ENCODE results near the gene NIPAL3.

DNA sequence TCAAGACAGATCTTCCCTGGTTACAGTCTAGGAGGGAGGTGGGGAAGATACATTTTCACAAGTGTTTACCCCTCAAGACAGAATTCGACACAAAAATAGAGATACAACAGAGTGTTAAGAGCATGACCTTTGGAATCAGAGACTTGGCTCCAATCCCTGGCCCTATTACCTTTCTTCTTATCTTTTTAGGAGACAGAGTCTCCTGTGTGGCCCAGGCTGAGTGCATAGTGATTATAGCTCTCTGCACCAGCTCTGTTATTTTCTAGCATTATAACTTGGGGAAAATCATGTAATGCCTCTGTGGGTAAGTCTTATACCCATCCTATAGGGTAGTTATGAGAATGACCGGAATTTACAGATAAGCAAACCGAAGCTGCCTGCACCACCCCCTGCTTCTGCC, 9.8 kb downstream of the NIPAL3 start:
- TF ChIP-seq CSDC2 (CRISPR knock-in tag; IDR thresholded peaks at IDR 0.05) (no peak), GLIS3 (CRISPR knock-in tag; IDR thresholded peaks at IDR 0.05) (no peak), RARB (CRISPR knock-in tag; IDR thresholded peaks at IDR 0.05) (no peak), TCF4 (CRISPR knock-in tag; IDR thresholded peaks at IDR 0.05; ENCODE audit: borderline replicate concordance) (no peak), ZFP30 (CRISPR knock-in tag; IDR thresholded peaks at IDR 0.05) (no peak), TOX (CRISPR knock-in tag; IDR thresholded peaks at IDR 0.05; ENCODE audit: borderline replicate concordance) (no peak), PPARA (CRISPR knock-in tag; IDR thresholded peaks at IDR 0.05; ENCODE audit: borderline replicate concordance) (no peak), ZNF565 (CRISPR knock-in tag; conservative IDR thresholded peaks at IDR 0.05; ENCODE audit: low read depth) (no peak)
- TF ChIP-seq, protein P1, sequence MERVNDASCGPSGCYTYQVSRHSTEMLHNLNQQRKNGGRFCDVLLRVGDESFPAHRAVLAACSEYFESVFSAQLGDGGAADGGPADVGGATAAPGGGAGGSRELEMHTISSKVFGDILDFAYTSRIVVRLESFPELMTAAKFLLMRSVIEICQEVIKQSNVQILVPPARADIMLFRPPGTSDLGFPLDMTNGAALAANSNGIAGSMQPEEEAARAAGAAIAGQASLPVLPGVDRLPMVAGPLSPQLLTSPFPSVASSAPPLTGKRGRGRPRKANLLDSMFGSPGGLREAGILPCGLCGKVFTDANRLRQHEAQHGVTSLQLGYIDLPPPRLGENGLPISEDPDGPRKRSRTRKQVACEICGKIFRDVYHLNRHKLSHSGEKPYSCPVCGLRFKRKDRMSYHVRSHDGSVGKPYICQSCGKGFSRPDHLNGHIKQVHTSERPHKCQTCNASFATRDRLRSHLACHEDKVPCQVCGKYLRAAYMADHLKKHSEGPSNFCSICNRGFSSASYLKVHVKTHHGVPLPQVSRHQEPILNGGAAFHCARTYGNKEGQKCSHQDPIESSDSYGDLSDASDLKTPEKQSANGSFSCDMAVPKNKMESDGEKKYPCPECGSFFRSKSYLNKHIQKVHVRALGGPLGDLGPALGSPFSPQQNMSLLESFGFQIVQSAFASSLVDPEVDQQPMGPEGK (CRISPR knock-in tag; IDR thresholded peaks at IDR 0.05; ENCODE audit: borderline replicate concordance): no peak
- TF ChIP-seq, protein P2, sequence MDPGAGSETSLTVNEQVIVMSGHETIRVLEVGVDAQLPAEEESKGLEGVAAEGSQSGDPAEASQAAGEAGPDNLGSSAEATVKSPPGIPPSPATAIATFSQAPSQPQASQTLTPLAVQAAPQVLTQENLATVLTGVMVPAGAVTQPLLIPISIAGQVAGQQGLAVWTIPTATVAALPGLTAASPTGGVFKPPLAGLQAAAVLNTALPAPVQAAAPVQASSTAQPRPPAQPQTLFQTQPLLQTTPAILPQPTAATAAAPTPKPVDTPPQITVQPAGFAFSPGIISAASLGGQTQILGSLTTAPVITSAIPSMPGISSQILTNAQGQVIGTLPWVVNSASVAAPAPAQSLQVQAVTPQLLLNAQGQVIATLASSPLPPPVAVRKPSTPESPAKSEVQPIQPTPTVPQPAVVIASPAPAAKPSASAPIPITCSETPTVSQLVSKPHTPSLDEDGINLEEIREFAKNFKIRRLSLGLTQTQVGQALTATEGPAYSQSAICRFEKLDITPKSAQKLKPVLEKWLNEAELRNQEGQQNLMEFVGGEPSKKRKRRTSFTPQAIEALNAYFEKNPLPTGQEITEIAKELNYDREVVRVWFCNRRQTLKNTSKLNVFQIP (CRISPR knock-in tag; IDR thresholded peaks at IDR 0.05; ENCODE audit: borderline replicate concordance, low read depth): no peak
- TF ChIP-seq, protein P3, sequence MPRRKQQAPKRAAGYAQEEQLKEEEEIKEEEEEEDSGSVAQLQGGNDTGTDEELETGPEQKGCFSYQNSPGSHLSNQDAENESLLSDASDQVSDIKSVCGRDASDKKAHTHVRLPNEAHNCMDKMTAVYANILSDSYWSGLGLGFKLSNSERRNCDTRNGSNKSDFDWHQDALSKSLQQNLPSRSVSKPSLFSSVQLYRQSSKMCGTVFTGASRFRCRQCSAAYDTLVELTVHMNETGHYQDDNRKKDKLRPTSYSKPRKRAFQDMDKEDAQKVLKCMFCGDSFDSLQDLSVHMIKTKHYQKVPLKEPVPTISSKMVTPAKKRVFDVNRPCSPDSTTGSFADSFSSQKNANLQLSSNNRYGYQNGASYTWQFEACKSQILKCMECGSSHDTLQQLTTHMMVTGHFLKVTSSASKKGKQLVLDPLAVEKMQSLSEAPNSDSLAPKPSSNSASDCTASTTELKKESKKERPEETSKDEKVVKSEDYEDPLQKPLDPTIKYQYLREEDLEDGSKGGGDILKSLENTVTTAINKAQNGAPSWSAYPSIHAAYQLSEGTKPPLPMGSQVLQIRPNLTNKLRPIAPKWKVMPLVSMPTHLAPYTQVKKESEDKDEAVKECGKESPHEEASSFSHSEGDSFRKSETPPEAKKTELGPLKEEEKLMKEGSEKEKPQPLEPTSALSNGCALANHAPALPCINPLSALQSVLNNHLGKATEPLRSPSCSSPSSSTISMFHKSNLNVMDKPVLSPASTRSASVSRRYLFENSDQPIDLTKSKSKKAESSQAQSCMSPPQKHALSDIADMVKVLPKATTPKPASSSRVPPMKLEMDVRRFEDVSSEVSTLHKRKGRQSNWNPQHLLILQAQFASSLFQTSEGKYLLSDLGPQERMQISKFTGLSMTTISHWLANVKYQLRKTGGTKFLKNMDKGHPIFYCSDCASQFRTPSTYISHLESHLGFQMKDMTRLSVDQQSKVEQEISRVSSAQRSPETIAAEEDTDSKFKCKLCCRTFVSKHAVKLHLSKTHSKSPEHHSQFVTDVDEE (CRISPR knock-in tag; IDR thresholded peaks at IDR 0.05): no peak
- TF ChIP-seq, protein P4, sequence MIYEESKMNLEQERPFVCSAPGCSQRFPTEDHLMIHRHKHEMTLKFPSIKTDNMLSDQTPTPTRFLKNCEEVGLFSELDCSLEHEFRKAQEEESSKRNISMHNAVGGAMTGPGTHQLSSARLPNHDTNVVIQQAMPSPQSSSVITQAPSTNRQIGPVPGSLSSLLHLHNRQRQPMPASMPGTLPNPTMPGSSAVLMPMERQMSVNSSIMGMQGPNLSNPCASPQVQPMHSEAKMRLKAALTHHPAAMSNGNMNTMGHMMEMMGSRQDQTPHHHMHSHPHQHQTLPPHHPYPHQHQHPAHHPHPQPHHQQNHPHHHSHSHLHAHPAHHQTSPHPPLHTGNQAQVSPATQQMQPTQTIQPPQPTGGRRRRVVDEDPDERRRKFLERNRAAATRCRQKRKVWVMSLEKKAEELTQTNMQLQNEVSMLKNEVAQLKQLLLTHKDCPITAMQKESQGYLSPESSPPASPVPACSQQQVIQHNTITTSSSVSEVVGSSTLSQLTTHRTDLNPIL (CRISPR knock-in tag; IDR thresholded peaks at IDR 0.05; ENCODE audit: low read depth): no peak
- TF ChIP-seq, protein P5, sequence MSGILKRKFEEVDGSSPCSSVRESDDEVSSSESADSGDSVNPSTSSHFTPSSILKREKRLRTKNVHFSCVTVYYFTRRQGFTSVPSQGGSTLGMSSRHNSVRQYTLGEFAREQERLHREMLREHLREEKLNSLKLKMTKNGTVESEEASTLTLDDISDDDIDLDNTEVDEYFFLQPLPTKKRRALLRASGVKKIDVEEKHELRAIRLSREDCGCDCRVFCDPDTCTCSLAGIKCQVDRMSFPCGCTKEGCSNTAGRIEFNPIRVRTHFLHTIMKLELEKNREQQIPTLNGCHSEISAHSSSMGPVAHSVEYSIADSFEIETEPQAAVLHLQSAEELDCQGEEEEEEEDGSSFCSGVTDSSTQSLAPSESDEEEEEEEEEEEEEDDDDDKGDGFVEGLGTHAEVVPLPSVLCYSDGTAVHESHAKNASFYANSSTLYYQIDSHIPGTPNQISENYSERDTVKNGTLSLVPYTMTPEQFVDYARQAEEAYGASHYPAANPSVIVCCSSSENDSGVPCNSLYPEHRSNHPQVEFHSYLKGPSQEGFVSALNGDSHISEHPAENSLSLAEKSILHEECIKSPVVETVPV (CRISPR knock-in tag; IDR thresholded peaks at IDR 0.05): no peak
